Regular cardiac myocyte (primary cell): Measurements from ENCODE around the gene STOML1. TPM values are rescaled to one million over a fixed set of nuclear protein-coding genes. Genes with fewer than 3 reads are reported as not detected.

Source experiments
- total RNA-seq: library from RNA; depleted of rRNA; stranded (reverse); fragments of >200 nt; gene quantifications from 2 replicates; pipeline ENCODE4 v1.2.3, GENCODE V29; 2014

The STOML1 gene
- 18.0 and 27.2 TPM in 2 replicates for total RNA-seq

DNA sequence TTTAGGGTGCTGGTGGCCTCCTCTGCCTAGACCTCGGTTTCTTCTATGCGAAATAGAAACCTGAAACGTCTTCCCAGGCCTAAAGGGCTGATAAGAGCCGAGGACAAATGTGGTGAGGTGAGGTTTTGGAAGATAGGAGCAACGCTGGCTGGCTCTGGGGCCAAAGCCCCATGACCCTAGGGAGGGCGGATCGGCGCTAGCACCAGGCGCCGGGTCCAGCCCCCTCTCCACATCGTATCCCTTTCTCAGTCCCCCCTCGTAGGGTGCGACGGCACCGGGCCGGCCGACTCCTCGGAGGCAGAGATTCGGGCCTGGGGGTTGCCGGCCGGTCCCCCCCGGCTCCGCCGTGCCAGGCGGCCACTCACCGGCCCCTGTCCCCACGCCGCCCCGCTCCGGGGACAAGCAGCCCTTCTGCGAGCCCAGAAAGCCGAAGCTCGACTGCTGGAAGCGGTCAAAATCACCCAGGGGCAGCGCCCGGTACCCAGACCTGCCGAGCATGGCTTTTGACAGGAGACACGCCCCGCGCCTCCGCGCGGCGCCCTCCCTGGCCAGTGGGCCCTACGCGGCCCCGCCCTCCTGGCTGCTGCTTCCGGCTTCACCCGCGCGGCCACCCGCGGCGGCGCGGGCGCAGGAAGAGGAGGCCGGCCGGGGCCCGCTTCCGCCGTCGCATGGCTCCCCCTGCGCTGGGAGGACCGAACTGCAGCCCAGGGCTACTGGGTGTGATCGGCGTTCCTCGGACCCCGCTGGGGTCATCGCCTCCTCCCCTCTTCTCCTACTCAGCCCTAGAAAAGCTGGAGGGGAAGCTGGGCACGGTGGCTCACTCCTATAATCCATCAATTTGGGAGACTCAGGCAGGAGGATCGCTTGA, at the start of gene STOML1:
Gene STOML1, minus strand, starts transcription at position 570 of the 868 bp plus-strand sequence. Its CDS starts 72 bp downstream, at position 498.

DNA sequence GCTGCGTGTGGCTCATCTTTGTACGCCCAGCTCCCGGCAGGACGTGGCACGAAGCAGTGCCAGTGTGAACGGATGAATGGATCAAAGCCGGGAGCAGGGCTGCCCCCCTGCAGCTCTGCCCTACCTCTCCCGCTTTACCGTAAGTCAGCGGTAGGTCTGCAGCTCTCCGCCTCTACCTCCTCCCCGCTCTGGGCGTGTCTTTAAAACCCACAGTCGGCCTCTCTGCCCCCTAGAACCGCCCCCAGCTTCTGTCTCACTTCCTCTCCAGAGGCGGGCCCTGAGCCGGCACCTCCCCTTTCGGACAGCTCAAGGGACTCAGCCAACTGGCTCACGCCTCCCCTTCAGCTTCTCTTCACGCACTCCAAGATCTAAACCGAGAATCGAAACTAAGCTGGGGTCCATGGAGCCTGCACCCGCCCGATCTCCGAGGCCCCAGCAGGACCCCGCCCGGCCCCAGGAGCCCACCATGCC, 2.4 kb upstream of the STOML1 start, which contains the start of gene PML:
Gene PML, plus strand, starts transcription at position 304 of the 471 bp plus-strand sequence. Its CDS starts 97 bp downstream, at position 401.

Other genes starting within 250 kb of the STOML1 start
- 1.5 and 1.7 TPM in 2 replicates for gene INSYN1, start 238.9 kb downstream of the STOML1 start, total RNA-seq
- gene TBC1D21, start 118.7 kb downstream of the STOML1 start, total RNA-seq = not detected in 2 replicates
- 62.3 and 86.5 TPM in 2 replicates for gene LOXL1, start 65.8 kb downstream of the STOML1 start, total RNA-seq
- 31.0 and 33.2 TPM in 2 replicates for gene PML, start 2.4 kb upstream of the STOML1 start, total RNA-seq
- gene GOLGA6A, start 90.3 kb upstream of the STOML1 start, total RNA-seq = under 0.01 and 0.28 TPM in 2 replicates
- under 0.01 and 0.58 TPM in 2 replicates for gene ISLR2, start 138.3 kb upstream of the STOML1 start, total RNA-seq
- gene ISLR, start 181.4 kb upstream of the STOML1 start, total RNA-seq = 18.8 and 23.4 TPM in 2 replicates
- gene STRA6, start 210.5 kb upstream of the STOML1 start, total RNA-seq = 0.85 and 2.5 TPM in 2 replicates
- not detected in 2 replicates for gene CCDC33, start 244.0 kb upstream of the STOML1 start, total RNA-seq